MM.1S (cell line): ENCODE data around the gene CALU.

Experiments used
- DNase-seq: peaks from one replicate; pipeline ENCODE4 v3.0.0-alpha.2; 2015
- H2AFZ ChIP-seq: fragments of 300-600 bp; sonication (generic); 2 replicates; pipeline ENCODE4 v1.6.0; 2016; ENCODE audit warnings: antibody characterized with exemption, low read length
- H3F3A ChIP-seq: fragments of 300-600 bp; sonication (generic); 2 replicates; pipeline ENCODE4 v1.6.1; 2016; ENCODE audit warnings: mild to moderate bottlenecking, antibody characterized with exemption, low read length, moderate library complexity, mixed read lengths; ENCODE audit not compliant: insufficient read depth
- H3K27ac ChIP-seq: fragments of 300-600 bp; sonication (generic); 2 replicates; pipeline ENCODE4 v1.5.1; 2016; ENCODE audit warnings: mild to moderate bottlenecking, low read length
- H3K27me3 ChIP-seq: fragments of 300-600 bp; sonication (generic); replicated peaks from 2 replicates; pipeline ENCODE4 v1.6.0; 2016; ENCODE audit warnings: low read length; ENCODE audit not compliant: insufficient read depth
- H3K36me3 ChIP-seq: fragments of 300-600 bp; sonication (generic); replicated peaks from 2 replicates; pipeline ENCODE4 v1.6.1; 2016; ENCODE audit warnings: mild to moderate bottlenecking, low read length, mixed read lengths; ENCODE audit not compliant: insufficient read depth
- H3K4me1 ChIP-seq: fragments of 300-600 bp; sonication (generic); 2 replicates; pipeline ENCODE4 v1.6.1; 2016; ENCODE audit warnings: low read length, mixed read lengths
- H3K4me2 ChIP-seq: fragments of 300-600 bp; sonication (generic); 2 replicates; pipeline ENCODE4 v1.6.0; 2016; ENCODE audit warnings: low read depth, low read length
- H3K4me3 ChIP-seq: fragments of 300-600 bp; sonication (generic); 2 replicates; pipeline ENCODE4 v1.5.1; 2016; ENCODE audit warnings: low read length, mixed read lengths
- H3K79me2 ChIP-seq: fragments of 300-600 bp; sonication (generic); 2 replicates; pipeline ENCODE4 v1.6.1; 2016; ENCODE audit warnings: mixed run types, low read length, mixed read lengths
- H3K9ac ChIP-seq: fragments of 300-600 bp; sonication (generic); 2 replicates; pipeline ENCODE4 v1.6.1; 2016; ENCODE audit warnings: low read length, mixed read lengths
- H3K9me2 ChIP-seq: fragments of 300-600 bp; sonication (generic); replicated peaks from 2 replicates; pipeline ENCODE4 v1.6.1; 2016; ENCODE audit warnings: mild to moderate bottlenecking, low read length, mixed read lengths; ENCODE audit not compliant: insufficient read depth
- H3K9me3 ChIP-seq: fragments of 300-600 bp; sonication (generic); replicated peaks from 2 replicates; pipeline ENCODE4 v1.6.1; 2016; ENCODE audit warnings: mild to moderate bottlenecking, low read length, mixed read lengths; ENCODE audit not compliant: insufficient read depth
- H4K20me1 ChIP-seq: fragments of 300-600 bp; sonication (generic); 2 replicates; pipeline ENCODE4 v1.6.1; 2016; ENCODE audit warnings: mild to moderate bottlenecking, low read length, moderate library complexity, mixed read lengths; ENCODE audit not compliant: insufficient read depth
- EZH2 ChIP-seq: fragments of 300-600 bp; sonication (generic); optimal IDR thresholded peaks from 2 replicates; pipeline ENCODE3; 2017; ENCODE audit warnings: low read depth, mild to moderate bottlenecking, antibody characterized with exemption, low read length, mixed read lengths
- EZH2phosphoT487 ChIP-seq: fragments of 300-600 bp; sonication (generic); IDR thresholded peaks from 2 replicates; pipeline ENCODE4 v1.6.1; 2018; ENCODE audit warnings: antibody characterized with exemption, low read length
- TF ChIP-seq, protein P1 (sequence below): fragments of 300-600 bp; sonication (generic); IDR thresholded peaks from 2 replicates; pipeline ENCODE4 v1.5.1; 2016; ENCODE audit warnings: antibody characterized with exemption, low read length, mixed read lengths

CALU gene

DNA sequence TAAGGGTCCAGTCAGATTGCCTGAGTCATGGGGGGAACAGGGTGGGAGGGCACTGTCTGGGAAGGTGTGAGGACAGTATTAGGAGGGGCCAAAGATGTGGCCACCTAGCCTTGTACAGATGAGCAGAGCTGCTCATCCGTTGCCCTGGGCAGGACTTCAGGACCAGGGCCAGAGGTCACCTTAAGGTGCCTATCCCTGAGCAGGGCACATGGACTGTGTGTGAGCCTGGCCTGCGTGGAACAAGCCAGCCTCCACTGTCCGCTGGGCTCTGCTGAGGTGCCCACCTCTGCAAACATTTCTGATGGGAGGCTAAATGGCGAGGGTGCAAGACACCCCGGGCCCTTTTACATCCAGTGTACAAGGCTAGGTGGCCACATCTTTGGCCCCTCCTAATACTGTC lies 39.8 kb downstream of the CALU start:
- TF ChIP-seq EZH2phosphoT487 (no peak), EZH2 (no peak)
- TF ChIP-seq, protein P1, sequence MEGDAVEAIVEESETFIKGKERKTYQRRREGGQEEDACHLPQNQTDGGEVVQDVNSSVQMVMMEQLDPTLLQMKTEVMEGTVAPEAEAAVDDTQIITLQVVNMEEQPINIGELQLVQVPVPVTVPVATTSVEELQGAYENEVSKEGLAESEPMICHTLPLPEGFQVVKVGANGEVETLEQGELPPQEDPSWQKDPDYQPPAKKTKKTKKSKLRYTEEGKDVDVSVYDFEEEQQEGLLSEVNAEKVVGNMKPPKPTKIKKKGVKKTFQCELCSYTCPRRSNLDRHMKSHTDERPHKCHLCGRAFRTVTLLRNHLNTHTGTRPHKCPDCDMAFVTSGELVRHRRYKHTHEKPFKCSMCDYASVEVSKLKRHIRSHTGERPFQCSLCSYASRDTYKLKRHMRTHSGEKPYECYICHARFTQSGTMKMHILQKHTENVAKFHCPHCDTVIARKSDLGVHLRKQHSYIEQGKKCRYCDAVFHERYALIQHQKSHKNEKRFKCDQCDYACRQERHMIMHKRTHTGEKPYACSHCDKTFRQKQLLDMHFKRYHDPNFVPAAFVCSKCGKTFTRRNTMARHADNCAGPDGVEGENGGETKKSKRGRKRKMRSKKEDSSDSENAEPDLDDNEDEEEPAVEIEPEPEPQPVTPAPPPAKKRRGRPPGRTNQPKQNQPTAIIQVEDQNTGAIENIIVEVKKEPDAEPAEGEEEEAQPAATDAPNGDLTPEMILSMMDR: no peak
- Histone ChIP-seq H4K20me1 (no peaks in the 10 kb centered on the region), H3K9me2 (no peaks in the 10 kb centered on the region), H3K4me1 (no peaks in the 10 kb centered on the region), H3K4me2 (no peak overlapping the region), H3K36me3 (no peaks in the 10 kb centered on the region), H3K9ac (no peak overlapping the region), H3K27ac (no peak overlapping the region), H3K9me3 (no peaks in the 10 kb centered on the region), H3K79me2 (no peaks in the 10 kb centered on the region), H3K4me3 (no peak overlapping the region), H3F3A (no peaks in the 10 kb centered on the region), H3K27me3 (no peaks in the 10 kb centered on the region), H2AFZ (no peak overlapping the region)
- DNase-seq: no peak

DNA sequence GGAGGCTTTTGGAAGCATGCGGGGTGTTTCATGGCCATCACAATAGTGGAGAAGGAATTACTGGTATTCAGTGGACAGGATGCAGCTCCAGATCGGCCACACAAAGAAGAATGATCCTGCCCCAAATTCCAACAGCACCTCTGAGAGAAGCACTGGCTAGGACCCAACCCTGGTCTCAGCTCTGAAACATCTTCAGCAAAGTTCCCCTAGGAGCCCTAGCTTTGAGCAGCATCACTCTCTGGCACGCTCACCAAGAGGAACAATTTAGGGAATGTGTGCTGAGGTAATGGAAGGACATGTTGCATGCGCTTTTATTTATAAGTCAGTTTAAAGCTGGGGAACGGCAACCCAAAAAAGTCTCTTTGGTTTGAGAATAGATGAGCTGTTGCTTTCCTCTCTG lies 42.0 kb downstream of the CALU start:
- no peak for DNase-seq
- H3K4me2 ChIP-seq: no peak overlapping the region
- no peak overlapping the region for H2AFZ ChIP-seq

DNA sequence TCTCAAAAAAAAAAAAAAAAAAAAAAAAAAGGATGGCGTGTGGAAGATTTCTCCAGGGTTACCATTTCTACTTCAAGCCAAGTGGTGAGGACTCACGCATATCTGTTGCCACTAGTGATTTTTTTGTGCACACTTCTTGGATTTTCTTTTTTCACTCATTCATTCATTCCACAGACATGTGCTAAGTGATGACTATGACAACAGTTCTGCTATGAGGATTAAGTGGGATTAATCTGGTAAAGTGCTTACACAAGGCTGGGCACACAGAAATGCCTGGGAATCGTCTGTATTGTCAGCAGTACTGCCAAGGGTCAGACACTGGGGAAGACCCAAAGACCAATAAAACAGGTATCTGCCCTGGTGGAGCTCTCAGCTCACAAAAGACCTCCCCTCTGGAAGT lies 42.7 kb downstream of the CALU start:
- Histone ChIP-seq H3K79me2 (no peaks in the 10 kb centered on the region), H3K4me3 (no peak overlapping the region), H4K20me1 (no peaks in the 10 kb centered on the region), H3F3A (no peaks in the 10 kb centered on the region), H3K4me1 (no peaks in the 10 kb centered on the region), H3K9ac (no peak overlapping the region), H3K27ac (no peak overlapping the region), H2AFZ (no peak overlapping the region), H3K9me3 (no peaks in the 10 kb centered on the region), H3K36me3 (no peaks in the 10 kb centered on the region), H3K9me2 (no peaks in the 10 kb centered on the region), H3K27me3 (no peaks in the 10 kb centered on the region), H3K4me2 (no peak overlapping the region)
- DNase-seq: no peak
- TF ChIP-seq EZH2 (no peak), EZH2phosphoT487 (no peak)
- TF ChIP-seq, protein P1: no peak

More for the DNA sequence above, 42.0 kb downstream of the CALU start:
- no peaks in the 10 kb centered on the region for H3K36me3 ChIP-seq
- H3F3A ChIP-seq: no peaks in the 10 kb centered on the region
- H3K79me2 ChIP-seq: no peaks in the 10 kb centered on the region
- no peaks in the 10 kb centered on the region for H3K27me3 ChIP-seq
- H3K27ac ChIP-seq: no peak overlapping the region
- H3K9me2 ChIP-seq: no peaks in the 10 kb centered on the region
- no peaks in the 10 kb centered on the region for H3K9me3 ChIP-seq
- H3K4me1 ChIP-seq: no peaks in the 10 kb centered on the region
- no peak overlapping the region for H3K9ac ChIP-seq
- no peak for TF ChIP-seq EZH2
- TF ChIP-seq, protein P1: no peak
- TF ChIP-seq EZH2phosphoT487: no peak
- no peaks in the 10 kb centered on the region for H4K20me1 ChIP-seq
- H3K4me3 ChIP-seq: no peak overlapping the region
